Fibroblast of lung (primary cell): ENCODE data around the gene ZDHHC22.

Source experiments
- EZH2 ChIP-seq: IDR thresholded peaks from 2 replicates; pipeline ENCODE4 v1.5.1; 2012; ENCODE audit warnings: low read length, control low read depth, mild to moderate bottlenecking; ENCODE audit errors: missing control alignments
- TF ChIP-seq, protein P1 (sequence below), 2 donors: IDR thresholded peaks in 1 of 2; conservative IDR thresholded peaks in 1 of 2; 1 replicate in 1 of 2; 2 replicates in 1 of 2; pipeline ENCODE4 v1.5.1; 2011 to 2012; ENCODE audit warnings: low read length in 2 of 2, control low read depth in 1 of 2, inconsistent platforms in 1 of 2, low read depth in 1 of 2, mild to moderate bottlenecking in 1 of 2

DNA sequence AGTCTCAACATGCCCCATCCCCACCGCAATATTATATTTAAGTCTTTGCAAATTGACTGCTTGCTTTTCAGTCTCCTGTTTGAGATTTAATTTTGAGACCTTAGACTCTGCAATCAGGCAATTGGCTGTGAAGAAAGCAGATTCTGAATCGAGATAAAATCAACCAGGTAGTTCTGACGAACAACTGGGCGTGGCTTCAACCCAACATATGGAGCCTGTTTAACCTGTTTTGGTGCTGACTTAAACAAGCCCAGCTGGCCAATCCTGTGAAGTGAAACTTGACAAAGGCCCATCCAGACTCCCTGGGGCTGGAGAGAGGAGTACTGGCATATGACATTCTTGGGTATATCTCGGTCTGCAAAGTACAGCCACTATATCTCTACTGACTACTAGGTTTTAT, 53.4 kb downstream of the ZDHHC22 start:
- TF ChIP-seq, protein P1, sequence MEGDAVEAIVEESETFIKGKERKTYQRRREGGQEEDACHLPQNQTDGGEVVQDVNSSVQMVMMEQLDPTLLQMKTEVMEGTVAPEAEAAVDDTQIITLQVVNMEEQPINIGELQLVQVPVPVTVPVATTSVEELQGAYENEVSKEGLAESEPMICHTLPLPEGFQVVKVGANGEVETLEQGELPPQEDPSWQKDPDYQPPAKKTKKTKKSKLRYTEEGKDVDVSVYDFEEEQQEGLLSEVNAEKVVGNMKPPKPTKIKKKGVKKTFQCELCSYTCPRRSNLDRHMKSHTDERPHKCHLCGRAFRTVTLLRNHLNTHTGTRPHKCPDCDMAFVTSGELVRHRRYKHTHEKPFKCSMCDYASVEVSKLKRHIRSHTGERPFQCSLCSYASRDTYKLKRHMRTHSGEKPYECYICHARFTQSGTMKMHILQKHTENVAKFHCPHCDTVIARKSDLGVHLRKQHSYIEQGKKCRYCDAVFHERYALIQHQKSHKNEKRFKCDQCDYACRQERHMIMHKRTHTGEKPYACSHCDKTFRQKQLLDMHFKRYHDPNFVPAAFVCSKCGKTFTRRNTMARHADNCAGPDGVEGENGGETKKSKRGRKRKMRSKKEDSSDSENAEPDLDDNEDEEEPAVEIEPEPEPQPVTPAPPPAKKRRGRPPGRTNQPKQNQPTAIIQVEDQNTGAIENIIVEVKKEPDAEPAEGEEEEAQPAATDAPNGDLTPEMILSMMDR (conservative IDR thresholded peaks at IDR 0.05 in 1 of 2, IDR thresholded peaks at IDR 0.05 in 1 of 2; ENCODE audit: low read depth in 1 of 2, low read length in 2 of 2) = no peak
- TF ChIP-seq EZH2 = no peak
